Tibial nerve (tissue), 4 donors: ENCODE data around the gene CDC25A. TPM values are rescaled to one million over a fixed set of nuclear protein-coding genes. Genes with fewer than 3 reads are reported as not detected.

Experiments
- DNase-seq, 2 donors: peaks; one replicate each; pipeline ENCODE4 v3.0.0-alpha.2; 2019; ENCODE audit warnings: low spot score in 2 of 2
- H3K27ac ChIP-seq, 4 donors: fragments of 200-600 bp; sonication (generic) in 3 of 4; one replicate each; pipeline ENCODE4 v1.5.1; 2017 to 2019; ENCODE audit warnings: mild to moderate bottlenecking in 1 of 4
- H3K27me3 ChIP-seq, 2 donors: fragments of 200-600 bp; sonication (generic) in 1 of 2; one replicate each; pipeline versions ENCODE4 v1.5.1 to v1.6.0; 2017 to 2019
- H3K36me3 ChIP-seq, 3 donors: fragments of 200-600 bp; sonication (generic); one replicate each; pipeline ENCODE4 v1.5.1; 2018 to 2019
- H3K4me1 ChIP-seq, 4 donors: fragments of 200-600 bp; sonication (generic) in 3 of 4; one replicate each; pipeline ENCODE4 v1.5.1; 2017 to 2019
- H3K4me3 ChIP-seq, 4 donors: fragments of 200-600 bp; sonication (generic) in 3 of 4; one replicate each; pipeline ENCODE4 v1.5.1; 2017 to 2019; ENCODE audit warnings: mild to moderate bottlenecking in 1 of 4, moderate library complexity in 1 of 4
- H3K9me3 ChIP-seq, 4 donors: fragments of 200-600 bp; sonication (generic) in 3 of 4; one replicate each; pipeline ENCODE4 v1.5.1; 2017 to 2019
- CTCF ChIP-seq, 5 experiments: fragments of 200-600 bp in 3 of 5; fragments of 450-650 bp in 2 of 5; sonication (generic) in 3 of 5; IDR thresholded peaks; one replicate each; pipeline ENCODE4 v1.5.1; 2016 to 2019; ENCODE audit warnings: antibody characterized with exemption in 5 of 5, mild to moderate bottlenecking in 3 of 5, moderate library complexity in 2 of 5
- EP300 ChIP-seq, 2 donors: sonication (generic); formaldehyde crosslinking; IDR thresholded peaks; one replicate each; pipeline ENCODE4 v1.6.1; 2017; ENCODE audit warnings: antibody characterized with exemption in 2 of 2, mild to moderate bottlenecking in 1 of 2
- POLR2A ChIP-seq, 2 donors: fragments of 450-650 bp; IDR thresholded peaks; one replicate each; pipeline ENCODE4 v1.6.1; 2017; ENCODE audit warnings: antibody characterized with exemption in 2 of 2, mild to moderate bottlenecking in 2 of 2, moderate library complexity in 2 of 2
- WGBS, 2 donors: methylation state at CpG; one replicate each; pipeline ENCODE4 v1.1.5; 2018; 5-methylcytosine and 5-hydroxymethylcytosine counted together
- total RNA-seq, 4 donors: library from RNA; depleted of rRNA; stranded (reverse); fragments of >200 nt; gene quantifications; one replicate each; pipeline ENCODE4 v1.1.0, GENCODE V29; 2016

CDC25A gene
- total RNA-seq, 4 donors from 2014 or later: 0.44 to 7.1 (median 2.1) TPM; not detected in 1

DNA sequence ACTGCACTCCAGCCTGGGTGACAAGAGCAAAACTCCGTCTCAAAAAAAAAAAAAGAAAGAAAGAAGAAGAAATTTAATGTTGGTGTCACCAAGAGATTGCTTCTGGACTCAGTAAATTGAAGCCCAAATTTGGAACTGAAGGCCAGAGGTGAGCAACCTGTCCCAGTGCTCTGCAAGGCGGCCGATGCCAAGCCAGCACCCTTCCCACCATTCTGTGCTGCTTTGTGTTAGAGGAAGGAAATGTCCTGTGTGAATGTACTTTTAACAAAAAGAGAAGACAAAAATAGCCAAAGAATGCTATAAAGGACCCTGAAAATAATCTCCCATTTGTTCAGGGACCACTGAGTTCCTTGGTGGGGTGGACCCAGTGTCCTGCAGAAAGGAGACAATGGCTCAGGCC is 44.6 kb downstream of the CDC25A start:
- no peaks in the 10 kb centered on the region for H3K27me3 ChIP-seq
- H3K4me1 ChIP-seq: no peaks in the 10 kb centered on the region
- DNase-seq: no peak
- 86% methylated on average over 3 of the region's 3 CpGs for WGBS, 2 donors
- H3K36me3 ChIP-seq: no peaks in the 10 kb centered on the region
- no peak overlapping the region for H3K27ac ChIP-seq
- no peaks in the 10 kb centered on the region for H3K9me3 ChIP-seq
- TF ChIP-seq POLR2A (IDR thresholded peaks at IDR 0.05): no peak
- TF ChIP-seq EP300 (IDR thresholded peaks at IDR 0.05): no peak
- no peak for TF ChIP-seq CTCF (IDR thresholded peaks at IDR 0.05)
- no peak overlapping the region for H3K4me3 ChIP-seq

DNA sequence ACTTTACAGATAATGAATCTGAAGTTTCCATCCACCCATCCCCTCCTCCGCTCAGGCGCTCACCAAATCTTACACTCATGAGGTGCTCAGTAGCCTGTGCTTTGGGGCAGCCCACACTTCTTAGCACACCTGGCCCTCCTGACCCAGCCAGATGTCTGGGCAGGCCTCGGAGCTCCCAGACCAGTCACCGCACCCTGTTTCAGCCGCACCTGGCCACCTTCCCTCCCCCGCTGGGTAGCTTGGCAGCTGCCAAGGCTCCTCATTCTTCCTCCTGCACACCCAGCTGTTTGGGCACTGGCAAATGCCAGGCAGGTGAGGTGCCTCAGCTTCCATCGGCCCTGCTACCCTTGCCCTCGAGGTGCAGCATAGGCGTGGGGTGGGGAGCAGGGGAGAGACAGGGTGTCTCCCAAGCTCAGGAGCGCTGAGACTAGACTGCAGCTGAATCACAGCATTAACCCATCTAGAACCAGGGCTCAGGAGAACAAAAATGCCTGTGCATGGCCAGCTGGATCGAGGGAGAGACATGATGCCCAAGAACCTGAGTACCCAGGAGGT is 45.8 kb downstream of the CDC25A start:
- Histone ChIP-seq H3K27me3 (no peaks in the 10 kb centered on the region), H3K27ac (no peak overlapping the region), H3K4me3 (no peak overlapping the region), H3K36me3 (no peaks in the 10 kb centered on the region), H3K4me1 (no peaks in the 10 kb centered on the region), H3K9me3 (no peaks in the 10 kb centered on the region)
- 87 to 91% methylated on average over 11 of the region's 11 CpGs for WGBS, 2 donors
- no peak for TF ChIP-seq POLR2A (IDR thresholded peaks at IDR 0.05)
- no peak for TF ChIP-seq EP300 (IDR thresholded peaks at IDR 0.05)
- no peak for TF ChIP-seq CTCF (IDR thresholded peaks at IDR 0.05)
- DNase-seq: no peak

DNA sequence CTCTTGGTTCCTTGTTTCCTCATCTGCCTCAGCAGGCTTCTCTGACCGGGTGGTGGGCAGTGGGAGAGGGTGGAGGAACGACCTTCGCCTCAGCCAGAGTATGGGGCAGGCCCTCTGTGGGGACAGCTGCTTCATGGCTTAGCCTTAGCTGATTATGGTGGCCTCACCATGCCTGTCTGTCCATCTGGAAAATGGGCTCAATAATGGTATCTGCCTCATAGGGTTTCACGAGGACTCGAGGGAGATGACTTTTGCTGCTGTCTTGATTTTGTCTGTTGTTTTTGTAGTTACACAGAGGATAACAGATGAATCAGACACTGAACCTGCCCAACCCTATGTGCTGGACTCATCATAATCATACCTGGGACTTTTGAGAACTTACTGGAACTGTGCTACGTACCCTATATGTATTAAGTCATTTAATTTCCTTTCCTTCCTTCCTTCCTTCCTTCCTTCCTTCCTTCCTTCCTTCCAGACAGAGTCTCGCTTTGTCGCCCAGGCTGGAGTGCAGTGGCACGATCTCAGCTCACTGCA is 46.5 kb downstream of the CDC25A start:
- Histone ChIP-seq H3K4me3 (no peak overlapping the region), H3K36me3 (no peaks in the 10 kb centered on the region), H3K4me1 (no peaks in the 10 kb centered on the region), H3K9me3 (no peaks in the 10 kb centered on the region), H3K27me3 (no peaks in the 10 kb centered on the region), H3K27ac (no peak overlapping the region)
- WGBS, 2 donors: 92 to 94% methylated on average over 9 of the region's 9 CpGs
- TF ChIP-seq CTCF (IDR thresholded peaks at IDR 0.05) (no peak), EP300 (IDR thresholded peaks at IDR 0.05) (no peak), POLR2A (IDR thresholded peaks at IDR 0.05) (no peak)
- DNase-seq: no peak

DNA sequence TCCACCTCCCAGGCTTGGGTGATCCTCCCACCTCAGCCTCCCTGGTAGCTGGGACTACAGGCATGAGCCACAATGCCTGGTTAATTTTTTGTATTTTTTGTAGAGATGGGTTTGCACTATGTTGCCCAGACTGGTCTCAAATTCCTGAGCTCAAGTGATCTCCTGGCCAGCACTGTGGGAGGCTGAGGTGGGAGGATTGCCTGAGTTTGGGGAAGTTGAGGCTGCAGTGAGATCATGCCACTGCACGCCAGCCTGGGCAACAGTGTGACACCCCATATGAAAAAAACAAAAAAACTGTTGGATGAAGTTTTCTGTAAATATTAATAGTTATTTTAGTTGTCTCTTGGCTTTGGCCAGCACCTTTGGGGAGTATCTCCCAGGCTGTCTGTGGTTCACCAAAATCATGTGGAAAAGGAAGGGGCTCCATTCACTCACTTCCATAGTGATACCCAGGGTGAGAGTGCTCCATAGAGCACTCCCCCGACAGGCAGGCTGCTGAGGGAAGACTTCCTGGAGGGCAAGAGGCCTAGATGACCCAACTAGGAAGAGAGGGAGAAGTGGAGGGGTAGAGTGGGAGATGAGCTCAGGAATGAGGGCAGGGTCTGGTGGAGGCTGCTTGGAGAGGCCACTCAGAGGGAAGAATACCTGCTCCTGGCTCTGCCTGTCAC is 47.1 kb downstream of the CDC25A start:
- Histone ChIP-seq H3K4me1 (no peaks in the 10 kb centered on the region), H3K9me3 (no peaks in the 10 kb centered on the region), H3K36me3 (no peaks in the 10 kb centered on the region), H3K4me3 (no peak overlapping the region), H3K27ac (no peak overlapping the region), H3K27me3 (no peaks in the 10 kb centered on the region)
- WGBS, 2 donors: 86 to 90% methylated on average over 2 of the region's 2 CpGs
- no peak for TF ChIP-seq POLR2A (IDR thresholded peaks at IDR 0.05)
- no peak for TF ChIP-seq CTCF (IDR thresholded peaks at IDR 0.05)
- no peak for TF ChIP-seq EP300 (IDR thresholded peaks at IDR 0.05)
- DNase-seq: no peak

DNA sequence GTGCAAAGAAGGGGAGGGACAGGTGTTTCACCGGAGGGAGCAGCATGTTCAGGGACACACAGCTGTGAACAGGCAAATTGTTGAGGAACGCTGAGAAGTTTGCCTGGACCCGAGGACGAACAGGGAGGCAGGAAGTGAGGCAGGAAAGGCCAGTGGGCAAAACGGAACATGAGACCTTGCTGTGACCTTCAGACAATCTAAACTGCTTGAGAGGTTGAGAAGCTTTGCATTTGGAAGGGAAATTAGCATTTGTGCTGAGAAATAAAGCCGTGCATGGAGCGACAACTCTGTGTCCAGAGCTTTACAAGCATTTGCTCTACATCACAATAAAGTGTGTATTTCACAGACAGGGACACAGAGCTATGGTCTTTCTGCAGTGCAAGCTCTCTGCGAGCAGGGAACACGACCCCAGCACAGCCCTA is 47.9 kb downstream of the CDC25A start:
- Histone ChIP-seq H3K27ac (no peak overlapping the region), H3K4me1 (no peaks in the 10 kb centered on the region), H3K27me3 (no peaks in the 10 kb centered on the region), H3K9me3 (no peaks in the 10 kb centered on the region), H3K36me3 (no peaks in the 10 kb centered on the region), H3K4me3 (no peak overlapping the region)
- 26% methylated on average over 9 of the region's 9 CpGs for WGBS, 2 donors
- DNase-seq: no peak
- TF ChIP-seq EP300 (IDR thresholded peaks at IDR 0.05) (no peak), POLR2A (IDR thresholded peaks at IDR 0.05) (no peak), CTCF (IDR thresholded peaks at IDR 0.05) (no peak)
